Neutrophil (primary cell): ENCODE results near the gene CCDC167.

ENCODE experiments used
- H3K27ac ChIP-seq: fragments of 200-600 bp; sonication (generic); 2 replicates; pipeline ENCODE4 v1.5.1; 2016; ENCODE audit warnings: mild to moderate bottlenecking, moderate library complexity
- H3K27me3 ChIP-seq: fragments of 200-600 bp; sonication (generic); 2 replicates; pipeline ENCODE4 v1.6.0; 2016; ENCODE audit warnings: mild to moderate bottlenecking
- H3K36me3 ChIP-seq: fragments of 200-600 bp; sonication (generic); 2 replicates; pipeline ENCODE4 v1.5.1; 2017
- H3K4me1 ChIP-seq, 2 experiments: fragments of 200-600 bp in 1 of 2; sonication (generic) in 1 of 2; 1 replicate in 1 of 2; 2 replicates in 1 of 2; pipeline versions ENCODE4 v1.5.1 to v1.6.1; 2013 to 2016; ENCODE audit warnings: low read depth in 1 of 2, low read length in 1 of 2, mild to moderate bottlenecking in 1 of 2, moderate library complexity in 1 of 2; ENCODE audit not compliant: control insufficient read depth in 1 of 2, insufficient read depth in 1 of 2
- H3K4me3 ChIP-seq, 2 experiments: fragments of 200-600 bp in 1 of 2; sonication (generic) in 1 of 2; 1 replicate in 1 of 2; 2 replicates in 1 of 2; pipeline ENCODE4 v1.5.1; 2013 to 2016; ENCODE audit warnings: low read depth in 1 of 2, low read length in 1 of 2, mild to moderate bottlenecking in 1 of 2, moderate library complexity in 1 of 2
- H3K9me3 ChIP-seq: fragments of 200-600 bp; sonication (generic); 2 replicates; pipeline ENCODE4 v1.5.1; 2016
- CTCF ChIP-seq: fragments of 200-600 bp; sonication (generic); IDR thresholded peaks from 2 replicates; pipeline ENCODE4 v1.5.1; 2016; ENCODE audit warnings: antibody characterized with exemption

CCDC167 gene

GRCh38 chr6:37491171-37491829, 8.4 kb downstream of the CCDC167 start:
- H3K27ac ChIP-seq, result no peak overlapping the region
- no peak for TF ChIP-seq CTCF
- no peaks in the 10 kb centered on the region for H3K9me3 ChIP-seq
- H3K4me1 ChIP-seq, result no peaks in the 10 kb centered on the region
- no peaks in the 10 kb centered on the region for H3K36me3 ChIP-seq
- H3K4me3 ChIP-seq, result no peak overlapping the region
- H3K27me3 ChIP-seq, result no peaks in the 10 kb centered on the region

GRCh38 chr6:37490536-37491170, 9.0 kb downstream of the CCDC167 start:
- H3K27me3 ChIP-seq, result no peaks in the 10 kb centered on the region
- H3K27ac ChIP-seq, result no peak overlapping the region
- no peaks in the 10 kb centered on the region for H3K4me1 ChIP-seq
- no peaks in the 10 kb centered on the region for H3K9me3 ChIP-seq
- H3K4me3 ChIP-seq, result no peak overlapping the region
- no peak for TF ChIP-seq CTCF
- H3K36me3 ChIP-seq, result peaks cover 3% of the 10 kb centered on the region

- Histone ChIP-seq H3K36me3 (peaks cover 11% of the 10 kb centered on the region), H3K27ac (no peak overlapping the region), H3K27me3 (no peaks in the 10 kb centered on the region), H3K9me3 (no peaks in the 10 kb centered on the region), H3K4me1 (no peaks in the 10 kb centered on the region), H3K4me3 (no peak overlapping the region)
- no peak for TF ChIP-seq CTCF
Measured at GRCh38 chr6:37489697-37490336, 9.9 kb downstream of the CCDC167 start.

- H3K9me3 ChIP-seq, result no peaks in the 10 kb centered on the region
- H3K36me3 ChIP-seq, result peaks cover 15% of the 10 kb centered on the region
- H3K4me1 ChIP-seq, result no peaks in the 10 kb centered on the region
- TF ChIP-seq CTCF, result no peak
- H3K4me3 ChIP-seq, result no peak overlapping the region
- no peaks in the 10 kb centered on the region for H3K27me3 ChIP-seq
- H3K27ac ChIP-seq, result no peak overlapping the region
Measured at GRCh38 chr6:37488476-37488875, 11.2 kb downstream of the CCDC167 start.

- Histone ChIP-seq H3K4me1 (no peaks in the 10 kb centered on the region), H3K36me3 (peaks cover 22% of the 10 kb centered on the region), H3K27ac (no peak overlapping the region)
Measured at GRCh38 chr6:37487591-37488380, 11.9 kb downstream of the CCDC167 start.

More at GRCh38 chr6:37487591-37488380, 11.9 kb downstream of the CCDC167 start:
- Histone ChIP-seq H3K9me3 (no peaks in the 10 kb centered on the region), H3K4me3 (no peak overlapping the region), H3K27me3 (no peaks in the 10 kb centered on the region)
- TF ChIP-seq CTCF, result no peak
